ENCODE results near the gene SUPV3L1. TPM values are rescaled to one million over a fixed set of nuclear protein-coding genes. Genes with fewer than 3 reads are reported as not detected.

Gene SUPV3L1
- total and polyA plus RNA-seq, 9 of the 15 experiments (the other 6 are each of a cell fraction or from before 2014, with no cell fraction given): 45.2 to 156 (median 92.6) TPM

GRCh38 chr10:69213591-69214311, 33.7 kb downstream of the SUPV3L1 start (continued):
- no peak for TF ChIP-seq RREB1 (CRISPR knock-in tag; IDR thresholded peaks at IDR 0.05)
- no peak for TF ChIP-seq TBP (optimal IDR thresholded peaks at IDR 0.05; ENCODE audit: low read depth, low read length)
- 0 out of 2 replicates have a peak, but pooled peaks have one; percentile 33 for TF ChIP-seq CREM (IDR thresholded peaks at IDR 0.05; ENCODE audit: low read depth)
- no peak for TF ChIP-seq TSHZ1 (CRISPR knock-in tag; IDR thresholded peaks at IDR 0.05)
- no peak for TF ChIP-seq RFX1 (IDR thresholded peaks at IDR 0.05)
- 0 out of 2 replicates have a peak, but pooled peaks have one; percentile 53 for TF ChIP-seq SMAD3 (CRISPR knock-in tag; conservative IDR thresholded peaks at IDR 0.05)
- TF ChIP-seq NR2C2 (CRISPR knock-in tag; IDR thresholded peaks at IDR 0.05): no peak
- TF ChIP-seq NR2C2 (tag; IDR thresholded peaks at IDR 0.05): peak; percentile 89
- no peak for TF ChIP-seq CLOCK (CRISPR knock-in tag; IDR thresholded peaks at IDR 0.05; ENCODE audit: borderline replicate concordance)
- TF ChIP-seq RBM34 (IDR thresholded peaks at IDR 0.05; ENCODE audit: borderline replicate concordance, insufficient read depth, low read length): no peak
- TF ChIP-seq FUS (optimal IDR thresholded peaks at IDR 0.05; ENCODE audit: low read depth, low read length): no peak
- TF ChIP-seq ZEB2 (IDR thresholded peaks at IDR 0.05): peak; percentile 91
- peak; percentile 78; the same call in 1 of the 2 replicates for TF ChIP-seq SMARCA4 (IDR thresholded peaks at IDR 0.05)
- TF ChIP-seq PURB (CRISPR knock-in tag; IDR thresholded peaks at IDR 0.05; ENCODE audit: low read depth): no peak

Measured in K562 (cell line).